OCI-LY3 (cell line): ENCODE measurements around the gene SEMA6A.

Source experiments
- H2AFZ ChIP-seq: fragments of 200-600, 300-600 bp; shearing (Covaris generic); 2 replicates; pipeline ENCODE4 v1.6.0; 2014; ENCODE audit warnings: antibody characterized with exemption, low read depth, low read length
- H3K27ac ChIP-seq: fragments of 200-600, 300-600 bp; sonication (generic); 2 replicates; pipeline ENCODE4 v1.5.1; 2014; ENCODE audit warnings: mild to moderate bottlenecking, low read length, moderate library complexity, mixed read lengths
- H3K27me3 ChIP-seq: fragments of 200-600, 300-600 bp; sonication (generic); 2 replicates; pipeline ENCODE4 v1.6.1; 2014; ENCODE audit warnings: low read depth, low read length, mixed read lengths
- H3K36me3 ChIP-seq: fragments of 200-600, 300-600 bp; sonication (generic); replicated peaks from 2 replicates; pipeline ENCODE3; 2014; ENCODE audit warnings: low read depth, low read length, mixed read lengths
- H3K4me1 ChIP-seq: fragments of 300-600, 200-600 bp; sonication (generic); 2 replicates; pipeline ENCODE4 v1.6.1; 2014; ENCODE audit warnings: low read length, mixed read lengths
- H3K4me2 ChIP-seq: fragments of 200-600, 300-600 bp; sonication (generic); 2 replicates; pipeline ENCODE4 v1.6.1; 2014; ENCODE audit warnings: low read length, mixed read lengths
- H3K4me3 ChIP-seq: fragments of 300-600, 200-600 bp; sonication (generic); 2 replicates; pipeline ENCODE4 v1.5.1; 2014; ENCODE audit warnings: antibody characterized with exemption, mild to moderate bottlenecking, low read length, moderate library complexity
- H3K79me2 ChIP-seq: fragments of 300-600, 200-600 bp; shearing (Covaris generic); 2 replicates; pipeline ENCODE4 v1.6.1; 2014; ENCODE audit warnings: mild to moderate bottlenecking, low read length, mixed read lengths
- H3K9ac ChIP-seq: fragments of 300-600, 200-600 bp; shearing (Covaris generic); 2 replicates; pipeline ENCODE4 v1.6.0; 2014; ENCODE audit warnings: mild to moderate bottlenecking, low read length, moderate library complexity
- H3K9me3 ChIP-seq: fragments of 200-600, 300-600 bp; shearing (Covaris generic); 2 replicates; pipeline ENCODE4 v1.6.1; 2014; ENCODE audit warnings: low read length, mixed read lengths; ENCODE audit not compliant: insufficient read depth
- H4K20me1 ChIP-seq: fragments of 200-600, 300-600 bp; sonication (generic); 2 replicates; pipeline ENCODE4 v1.6.1; 2016; ENCODE audit warnings: low read length, mixed read lengths; ENCODE audit not compliant: insufficient read depth
- EZH2phosphoT487 ChIP-seq: fragments of 200-600 bp; shearing (Covaris generic); IDR thresholded peaks from 2 replicates; pipeline ENCODE4 v1.6.1; 2018; ENCODE audit warnings: antibody characterized with exemption, mixed run types, low read depth
- TF ChIP-seq, protein P1 (sequence below): fragments of 200-600, 300-600 bp; sonication (generic); IDR thresholded peaks from 2 replicates; pipeline ENCODE4 v1.5.1; 2014; ENCODE audit warnings: antibody characterized with exemption, low read length, low read depth

Gene SEMA6A

DNA sequence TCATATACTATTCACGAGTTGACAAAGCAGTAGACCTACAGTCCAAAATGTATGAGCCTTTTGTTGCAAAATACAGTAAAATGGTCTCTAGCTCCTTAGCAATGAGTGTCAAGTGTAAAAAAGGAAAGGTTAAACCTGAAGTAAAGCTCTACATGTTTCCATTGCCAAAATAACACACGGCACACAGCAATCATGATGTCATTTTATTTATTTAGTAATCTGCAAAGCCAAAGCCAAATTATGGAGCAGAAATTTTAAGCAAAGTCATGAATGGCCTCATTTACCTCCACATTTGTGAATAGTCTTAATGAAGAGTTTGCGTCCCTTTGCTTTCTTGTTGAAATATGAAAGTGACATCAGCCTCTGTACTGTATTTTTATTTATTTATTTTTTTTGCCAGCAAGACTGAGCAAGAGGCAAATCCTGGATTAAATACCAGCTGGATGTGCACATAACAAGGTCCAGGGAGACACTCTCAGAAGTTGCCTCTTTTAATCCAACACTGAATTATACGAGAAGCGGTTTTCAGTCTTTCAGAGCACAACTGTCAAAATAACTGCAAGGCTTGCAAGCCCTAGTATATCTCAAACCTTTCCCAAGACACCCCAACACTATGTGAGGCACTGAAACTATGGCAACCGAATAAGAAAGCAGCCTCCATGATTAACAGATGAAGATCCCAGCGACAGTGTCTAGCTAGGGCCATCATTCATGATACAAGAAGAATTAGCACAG, 9.7 kb downstream of the SEMA6A start:
- no peaks in the 10 kb centered on the region; the same call in 1 of the 2 replicates for H3K27me3 ChIP-seq
- no peak overlapping the region for H2AFZ ChIP-seq
- H3K4me2 ChIP-seq, result no peak overlapping the region
- no peak overlapping the region for H3K4me3 ChIP-seq
- H3K9ac ChIP-seq, result no peak overlapping the region
- no peaks in the 10 kb centered on the region for H3K79me2 ChIP-seq
- no peak overlapping the region for H3K27ac ChIP-seq
- H3K4me1 ChIP-seq, result peaks cover 10% of the 10 kb centered on the region
- H3K36me3 ChIP-seq, result no peaks in the 10 kb centered on the region
- H3K9me3 ChIP-seq, result no peaks in the 10 kb centered on the region
- H4K20me1 ChIP-seq, result no peaks in the 10 kb centered on the region
- TF ChIP-seq EZH2phosphoT487, result no peak
- TF ChIP-seq, protein P1, sequence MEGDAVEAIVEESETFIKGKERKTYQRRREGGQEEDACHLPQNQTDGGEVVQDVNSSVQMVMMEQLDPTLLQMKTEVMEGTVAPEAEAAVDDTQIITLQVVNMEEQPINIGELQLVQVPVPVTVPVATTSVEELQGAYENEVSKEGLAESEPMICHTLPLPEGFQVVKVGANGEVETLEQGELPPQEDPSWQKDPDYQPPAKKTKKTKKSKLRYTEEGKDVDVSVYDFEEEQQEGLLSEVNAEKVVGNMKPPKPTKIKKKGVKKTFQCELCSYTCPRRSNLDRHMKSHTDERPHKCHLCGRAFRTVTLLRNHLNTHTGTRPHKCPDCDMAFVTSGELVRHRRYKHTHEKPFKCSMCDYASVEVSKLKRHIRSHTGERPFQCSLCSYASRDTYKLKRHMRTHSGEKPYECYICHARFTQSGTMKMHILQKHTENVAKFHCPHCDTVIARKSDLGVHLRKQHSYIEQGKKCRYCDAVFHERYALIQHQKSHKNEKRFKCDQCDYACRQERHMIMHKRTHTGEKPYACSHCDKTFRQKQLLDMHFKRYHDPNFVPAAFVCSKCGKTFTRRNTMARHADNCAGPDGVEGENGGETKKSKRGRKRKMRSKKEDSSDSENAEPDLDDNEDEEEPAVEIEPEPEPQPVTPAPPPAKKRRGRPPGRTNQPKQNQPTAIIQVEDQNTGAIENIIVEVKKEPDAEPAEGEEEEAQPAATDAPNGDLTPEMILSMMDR, result no peak

DNA sequence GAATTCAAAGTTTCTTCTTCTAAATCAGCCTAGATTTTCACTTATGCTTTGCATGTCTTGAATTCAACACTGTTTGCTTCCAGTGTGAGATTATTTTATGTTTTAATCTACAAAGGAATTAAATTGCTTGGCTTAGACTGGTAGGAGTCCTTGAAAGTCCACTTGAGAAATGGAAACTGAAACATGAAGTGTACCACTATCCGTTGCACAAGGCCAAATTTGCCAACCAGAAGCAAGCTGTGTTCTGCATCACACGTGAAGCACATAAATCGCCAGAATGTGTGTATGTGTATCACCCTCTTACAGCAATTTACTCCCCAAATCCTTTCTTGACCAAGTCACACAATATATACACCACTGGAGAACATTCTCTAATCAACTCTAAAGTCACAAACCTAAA, 10.3 kb downstream of the SEMA6A start:
- no peaks in the 10 kb centered on the region for H3K36me3 ChIP-seq
- peaks cover 10% of the 10 kb centered on the region for H3K4me1 ChIP-seq
- H2AFZ ChIP-seq, result no peak overlapping the region
- no peaks in the 10 kb centered on the region for H3K79me2 ChIP-seq
- H3K27me3 ChIP-seq, result no peaks in the 10 kb centered on the region; the same call in 1 of the 2 replicates
- H3K9ac ChIP-seq, result no peak overlapping the region
- no peaks in the 10 kb centered on the region for H3K9me3 ChIP-seq
- H3K4me3 ChIP-seq, result no peak overlapping the region
- TF ChIP-seq EZH2phosphoT487, result no peak
- TF ChIP-seq, protein P1, result no peak
- no peaks in the 10 kb centered on the region for H4K20me1 ChIP-seq
- no peak overlapping the region for H3K27ac ChIP-seq
- no peak overlapping the region for H3K4me2 ChIP-seq

DNA sequence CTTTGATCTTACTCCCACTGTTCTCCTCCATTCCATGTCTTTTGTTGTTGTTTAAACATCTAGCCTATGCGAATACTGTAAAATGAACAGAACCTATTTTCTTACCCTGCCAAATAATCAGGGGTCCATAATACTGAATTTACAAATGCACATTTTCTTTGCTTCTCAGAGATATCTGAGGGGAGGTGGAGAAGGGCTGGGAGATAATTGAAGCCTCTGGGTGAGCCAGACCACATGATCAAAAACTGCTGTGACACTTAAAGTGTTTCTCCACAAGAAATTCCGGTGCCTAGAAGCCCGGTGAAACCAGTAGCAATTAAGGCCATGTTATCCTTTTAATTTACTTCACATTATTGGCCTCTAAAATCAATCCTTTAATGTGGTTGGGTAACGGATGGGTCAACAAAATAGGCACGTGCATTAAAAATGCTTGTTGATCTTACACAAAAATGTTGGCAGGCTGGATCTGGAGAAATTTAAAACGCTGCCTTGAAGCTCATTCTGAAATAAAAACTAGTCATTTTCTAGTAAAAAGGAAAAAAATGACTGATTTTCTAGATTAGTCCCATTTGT, 10.8 kb downstream of the SEMA6A start:
- Histone ChIP-seq H2AFZ (no peak overlapping the region), H3K27ac (no peak overlapping the region), H3K27me3 (no peaks in the 10 kb centered on the region; the same call in 1 of the 2 replicates), H3K79me2 (no peaks in the 10 kb centered on the region), H3K4me1 (peaks cover 10% of the 10 kb centered on the region), H4K20me1 (no peaks in the 10 kb centered on the region), H3K4me3 (no peak overlapping the region), H3K9me3 (no peaks in the 10 kb centered on the region), H3K9ac (no peak overlapping the region), H3K4me2 (no peak overlapping the region), H3K36me3 (no peaks in the 10 kb centered on the region)
- no peak for TF ChIP-seq EZH2phosphoT487
- TF ChIP-seq, protein P1, result no peak

DNA sequence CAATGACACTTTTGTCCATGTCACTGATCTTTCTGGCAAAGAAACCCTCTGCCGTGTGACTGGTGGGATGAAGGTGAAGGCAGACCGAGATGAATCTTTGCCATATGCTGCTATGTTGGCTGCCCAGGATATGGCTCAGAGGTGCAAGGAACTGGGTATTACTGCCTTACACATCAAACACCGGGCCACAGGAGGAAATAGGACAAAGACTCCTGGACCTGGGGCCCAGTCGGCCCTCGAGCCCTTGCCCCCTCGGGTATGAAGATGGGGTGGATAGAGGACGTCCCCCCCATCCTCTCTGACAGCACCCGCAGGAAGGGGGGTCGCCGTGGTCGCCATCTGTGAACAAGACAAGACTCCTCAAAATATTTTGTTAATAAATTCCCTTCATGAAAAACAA, 12.0 kb downstream of the SEMA6A start:
- Histone ChIP-seq H3K4me3 (no peak overlapping the region), H3K9me3 (no peaks in the 10 kb centered on the region), H3K36me3 (no peaks in the 10 kb centered on the region), H3K27me3 (no peaks in the 10 kb centered on the region), H3K79me2 (no peaks in the 10 kb centered on the region), H3K4me2 (no peak overlapping the region), H2AFZ (no peak overlapping the region), H3K27ac (no peak overlapping the region), H3K4me1 (peaks cover 10% of the 10 kb centered on the region), H3K9ac (no peak overlapping the region), H4K20me1 (no peaks in the 10 kb centered on the region)
- TF ChIP-seq, protein P1, result no peak
- TF ChIP-seq EZH2phosphoT487, result no peak
